ENCODE results near the gene CDH23. TPM values are rescaled to one million over a fixed set of nuclear protein-coding genes. Genes with fewer than 3 reads are reported as not detected.

The CDH23 gene
- total and polyA plus RNA-seq, 8 donors: 1.8 to 22.8 (median 3.0) TPM

DNA sequence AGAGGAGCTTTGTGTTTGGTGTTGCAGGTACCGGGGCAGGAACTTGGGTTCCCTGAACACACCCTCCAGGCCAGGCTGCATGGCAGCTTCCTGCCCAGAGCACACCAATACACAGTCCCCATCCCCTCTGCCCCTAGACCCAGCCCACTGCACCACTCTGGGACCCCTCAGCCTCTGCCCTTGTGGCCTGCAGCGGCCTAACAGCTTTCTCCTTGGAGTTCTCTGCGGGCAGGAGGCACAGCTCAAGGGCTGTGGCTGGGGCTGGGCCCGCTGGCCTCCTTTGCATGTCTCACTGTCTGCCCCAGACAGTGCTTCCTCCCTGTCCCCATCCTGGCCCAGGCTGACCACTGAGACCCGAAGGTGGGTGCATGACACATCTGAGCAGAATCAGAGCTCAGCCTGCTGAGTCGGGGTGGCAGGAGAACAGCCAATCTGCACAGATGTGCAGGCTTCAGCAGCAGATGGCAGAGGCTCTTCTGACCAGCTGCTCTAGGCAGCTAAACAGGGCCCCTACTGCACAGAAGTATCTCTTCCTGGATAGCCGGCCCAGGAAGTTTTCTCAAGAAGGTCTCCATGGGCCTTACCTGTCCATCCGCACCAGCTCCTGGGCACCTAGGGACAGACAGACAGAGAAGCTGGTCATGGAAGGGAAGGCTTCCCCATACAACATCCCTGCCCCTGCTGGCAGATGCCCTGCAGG lies 355.8 kb downstream of the CDH23 start:
- DNase-seq (no peak), ATAC-seq (no peak)
- TF ChIP-seq, protein P1, sequence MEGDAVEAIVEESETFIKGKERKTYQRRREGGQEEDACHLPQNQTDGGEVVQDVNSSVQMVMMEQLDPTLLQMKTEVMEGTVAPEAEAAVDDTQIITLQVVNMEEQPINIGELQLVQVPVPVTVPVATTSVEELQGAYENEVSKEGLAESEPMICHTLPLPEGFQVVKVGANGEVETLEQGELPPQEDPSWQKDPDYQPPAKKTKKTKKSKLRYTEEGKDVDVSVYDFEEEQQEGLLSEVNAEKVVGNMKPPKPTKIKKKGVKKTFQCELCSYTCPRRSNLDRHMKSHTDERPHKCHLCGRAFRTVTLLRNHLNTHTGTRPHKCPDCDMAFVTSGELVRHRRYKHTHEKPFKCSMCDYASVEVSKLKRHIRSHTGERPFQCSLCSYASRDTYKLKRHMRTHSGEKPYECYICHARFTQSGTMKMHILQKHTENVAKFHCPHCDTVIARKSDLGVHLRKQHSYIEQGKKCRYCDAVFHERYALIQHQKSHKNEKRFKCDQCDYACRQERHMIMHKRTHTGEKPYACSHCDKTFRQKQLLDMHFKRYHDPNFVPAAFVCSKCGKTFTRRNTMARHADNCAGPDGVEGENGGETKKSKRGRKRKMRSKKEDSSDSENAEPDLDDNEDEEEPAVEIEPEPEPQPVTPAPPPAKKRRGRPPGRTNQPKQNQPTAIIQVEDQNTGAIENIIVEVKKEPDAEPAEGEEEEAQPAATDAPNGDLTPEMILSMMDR (IDR thresholded peaks at IDR 0.05): no peak
- Histone ChIP-seq H3K27me3 (no peaks in the 10 kb centered on the region), H3K27ac (peak overlapping the region in 1 of 2 donors; percentile 94), H3K4me1 (peaks cover 32 to 99% of the 10 kb centered on the region in 2 donors), H3K36me3 (peaks cover 0 to 59% of the 10 kb centered on the region in 2 donors), H3K4me3 (no peak overlapping the region), H3K9me3 (no peaks in the 10 kb centered on the region)
- intact Hi-C loops (cut with DNase I): no loop called here

DNA sequence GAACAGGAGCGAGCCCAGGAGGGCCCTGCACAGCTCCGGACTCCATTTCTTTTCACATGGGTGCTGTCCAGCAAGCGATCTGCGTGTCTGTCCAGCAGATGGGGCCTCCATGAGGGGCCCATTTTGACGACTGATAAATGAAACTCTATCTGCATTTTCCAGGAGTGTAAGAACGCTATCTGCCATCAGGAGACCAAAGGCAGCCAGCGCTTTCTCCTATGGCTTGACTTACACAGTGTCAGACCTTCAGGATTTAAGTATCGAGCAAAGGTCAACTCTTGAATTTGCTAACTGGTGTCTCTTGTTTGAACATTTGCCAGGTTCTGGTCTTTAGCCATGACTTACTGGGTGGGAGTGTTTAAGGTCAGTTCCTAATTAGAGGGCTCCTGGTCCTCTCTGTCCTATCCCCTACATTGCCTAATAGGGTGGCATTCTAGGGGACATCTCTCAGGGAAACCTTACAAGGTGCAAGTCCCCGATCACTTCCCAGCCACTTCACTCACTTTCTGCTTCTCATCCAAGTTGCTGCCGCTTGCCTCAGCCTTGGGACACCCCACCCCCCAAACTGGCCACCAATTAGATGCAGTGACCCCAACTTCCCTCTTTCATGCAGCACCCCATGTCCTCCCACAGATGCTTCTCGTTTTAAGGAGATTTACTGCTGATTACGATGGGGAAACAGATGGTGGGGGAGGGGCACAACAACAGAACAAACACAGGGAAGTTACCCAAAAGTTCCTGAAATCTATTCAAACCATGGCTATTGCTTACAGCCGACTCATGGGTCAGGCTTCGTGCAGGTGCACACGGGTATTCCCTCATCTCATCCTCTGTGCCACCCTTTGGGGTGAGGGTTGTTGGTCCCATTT lies 356.6 kb downstream of the CDH23 start:
- peak in 1 of 4 donors; percentile 82 for DNase-seq
- Histone ChIP-seq H3K4me1 (peaks cover 25 to 99% of the 10 kb centered on the region in 2 donors), H3K36me3 (peaks cover 0 to 67% of the 10 kb centered on the region in 2 donors), H3K27me3 (no peaks in the 10 kb centered on the region), H3K9me3 (no peaks in the 10 kb centered on the region), H3K27ac (peak overlapping the region; percentile 13 to 94), H3K4me3 (no peak overlapping the region)
- ATAC-seq: peak; percentile 34
- intact Hi-C loops (cut with DNase I): no loop called here
- TF ChIP-seq, protein P1 (IDR thresholded peaks at IDR 0.05): no peak

DNA sequence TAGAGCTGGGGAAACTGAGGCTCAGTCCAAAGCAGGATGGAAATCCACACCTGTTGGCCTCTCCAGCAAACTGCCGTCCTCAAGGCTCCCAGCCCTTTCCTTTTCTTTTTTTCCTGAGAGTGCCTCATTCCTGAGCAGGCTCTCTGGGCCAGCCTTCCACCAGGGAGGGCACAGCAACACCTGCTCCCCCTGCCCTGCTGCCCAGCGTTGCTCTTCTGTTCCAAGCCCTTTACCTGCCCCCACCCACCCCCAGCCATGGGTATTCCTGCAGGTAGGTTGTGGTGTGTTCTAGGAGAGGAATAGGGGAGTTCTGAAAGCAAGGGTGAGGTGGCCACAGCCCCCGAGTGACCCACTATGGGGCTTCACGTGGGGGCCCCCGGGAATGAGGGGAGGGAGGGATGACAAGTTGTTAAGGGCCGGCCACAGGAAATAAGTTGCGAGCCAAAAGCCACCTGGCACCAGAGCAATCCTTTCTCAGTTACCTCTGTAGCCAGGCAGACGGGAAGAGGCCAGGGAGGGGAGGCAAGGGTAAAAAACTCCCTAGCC lies 357.3 kb downstream of the CDH23 start:
- no peak for DNase-seq
- TF ChIP-seq, protein P1 (IDR thresholded peaks at IDR 0.05): no peak
- no peak for ATAC-seq
- Histone ChIP-seq H3K36me3 (peaks cover 0 to 74% of the 10 kb centered on the region in 2 donors), H3K4me3 (no peak overlapping the region), H3K27ac (peak overlapping the region; percentile 13 to 94), H3K4me1 (peaks cover 18 to 99% of the 10 kb centered on the region in 2 donors), H3K27me3 (no peaks in the 10 kb centered on the region), H3K9me3 (no peaks in the 10 kb centered on the region)
- intact Hi-C loops (cut with DNase I): no loop called here

DNA sequence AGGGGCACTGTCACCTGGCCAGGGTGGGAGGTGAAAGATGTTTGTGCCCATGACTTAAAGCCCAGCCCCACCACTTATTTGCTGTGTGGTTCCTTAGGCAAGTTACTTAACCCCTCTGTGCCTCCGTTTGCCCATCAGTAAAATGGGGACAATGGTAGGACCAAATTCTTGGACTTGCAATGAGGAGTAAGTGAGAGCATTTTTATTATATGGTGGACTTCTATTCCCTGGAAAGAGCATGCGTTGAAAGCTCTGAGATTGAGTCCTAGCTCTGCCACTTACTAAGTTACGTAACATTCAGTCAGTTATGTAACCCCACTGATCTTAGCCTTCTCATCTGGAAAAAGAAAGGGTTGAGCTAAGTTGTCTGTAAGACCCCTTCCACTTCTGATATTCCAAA lies 357.8 kb downstream of the CDH23 start:
- TF ChIP-seq, protein P1 (IDR thresholded peaks at IDR 0.05): no peak
- intact Hi-C loops (cut with DNase I): no loop called here
- DNase-seq (no peak), ATAC-seq (peak; percentile 24)
- Histone ChIP-seq H3K4me1 (peaks cover 13 to 98% of the 10 kb centered on the region in 2 donors), H3K27me3 (no peaks in the 10 kb centered on the region), H3K27ac (peak overlapping the region; percentile 13 to 94), H3K9me3 (no peaks in the 10 kb centered on the region), H3K4me3 (no peak overlapping the region), H3K36me3 (peaks cover 0 to 79% of the 10 kb centered on the region in 2 donors)
